Epithelial cell of proximal tubule (primary cell): ENCODE data around the gene MYCBP2. TPM values are rescaled to one million over a fixed set of nuclear protein-coding genes. Genes with fewer than 3 reads are reported as not detected.
A peak's percentile ranks its signal among the peaks of the same experiment; 100 is the strongest.

Source experiments
- DNase-seq: peaks from one replicate; pipeline ENCODE4 v3.0.0-alpha.2; 2011; ENCODE audit warnings: low read depth
- H3K4me3 ChIP-seq: 2 replicates; pipeline ENCODE4 v1.5.1; 2011; ENCODE audit warnings: low read depth, mild to moderate bottlenecking, low read length
- CTCF ChIP-seq: conservative IDR thresholded peaks from 2 replicates; pipeline ENCODE4 v1.5.1; 2012; ENCODE audit warnings: low read depth, mild to moderate bottlenecking, low read length
- total RNA-seq: library from RNA; depleted of rRNA; stranded (reverse); fragments of >200 nt; gene quantifications from 2 replicates; pipeline ENCODE4 v1.2.3, GENCODE V29; 2015

MYCBP2 gene
- total RNA-seq, 1 donor from 2014 or later, result 32.3 TPM

- TF ChIP-seq CTCF, result no peak
- DNase-seq, result no peak
- H3K4me3 ChIP-seq, result peak overlapping the region; percentile 75
Observed at GRCh38 chr13:77026255-77026860, 300.5 kb downstream of the MYCBP2 start.

- DNase-seq, result no peak
- no peak overlapping the region for H3K4me3 ChIP-seq
- TF ChIP-seq CTCF, result no peak
Observed at GRCh38 chr13:77022341-77022740, 304.6 kb downstream of the MYCBP2 start.

GRCh38 chr13:77019756-77020155 is 307.1 kb downstream of the MYCBP2 start:
- TF ChIP-seq CTCF, result no peak
- no peak overlapping the region for H3K4me3 ChIP-seq
- no peak for DNase-seq

DNA sequence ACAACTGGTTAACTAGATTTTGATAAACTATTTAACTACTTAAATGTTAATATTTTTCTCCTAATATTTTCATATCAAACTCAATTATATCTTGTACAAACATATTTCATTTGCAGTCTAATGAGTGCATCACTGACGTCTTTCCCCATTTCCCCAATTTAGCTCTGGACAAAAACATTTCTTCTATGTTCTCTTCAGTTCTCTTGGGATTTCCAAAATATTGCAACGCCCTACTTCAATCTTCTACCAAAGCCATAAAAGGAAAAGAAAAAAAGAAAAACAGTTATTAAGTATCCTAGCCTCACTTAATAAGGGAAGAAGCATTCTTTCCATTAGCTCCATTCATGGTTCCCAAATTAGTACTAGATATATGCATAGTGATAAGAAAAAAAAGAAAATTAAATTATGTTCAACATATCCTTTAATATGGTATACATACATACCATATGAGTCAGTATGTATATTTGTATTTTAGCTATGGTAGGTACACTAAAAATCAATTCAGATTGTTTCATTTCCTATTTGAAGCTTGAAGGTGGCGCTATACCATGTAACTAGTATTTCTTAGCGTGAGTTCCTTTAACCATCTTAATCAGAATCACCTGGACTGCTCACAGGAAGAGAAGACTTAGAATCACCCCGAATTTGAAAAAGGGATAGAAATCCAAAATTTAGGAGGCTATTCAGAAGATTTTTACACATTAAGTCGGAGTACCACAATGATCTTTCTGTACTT is 309.8 kb downstream of the MYCBP2 start:
- no peak for DNase-seq
- TF ChIP-seq CTCF, result no peak
- H3K4me3 ChIP-seq, result no peak overlapping the region

- no peak for TF ChIP-seq CTCF
- H3K4me3 ChIP-seq, result no peak overlapping the region
- no peak for DNase-seq
Observed at GRCh38 chr13:77016251-77016812, 310.6 kb downstream of the MYCBP2 start.

DNA sequence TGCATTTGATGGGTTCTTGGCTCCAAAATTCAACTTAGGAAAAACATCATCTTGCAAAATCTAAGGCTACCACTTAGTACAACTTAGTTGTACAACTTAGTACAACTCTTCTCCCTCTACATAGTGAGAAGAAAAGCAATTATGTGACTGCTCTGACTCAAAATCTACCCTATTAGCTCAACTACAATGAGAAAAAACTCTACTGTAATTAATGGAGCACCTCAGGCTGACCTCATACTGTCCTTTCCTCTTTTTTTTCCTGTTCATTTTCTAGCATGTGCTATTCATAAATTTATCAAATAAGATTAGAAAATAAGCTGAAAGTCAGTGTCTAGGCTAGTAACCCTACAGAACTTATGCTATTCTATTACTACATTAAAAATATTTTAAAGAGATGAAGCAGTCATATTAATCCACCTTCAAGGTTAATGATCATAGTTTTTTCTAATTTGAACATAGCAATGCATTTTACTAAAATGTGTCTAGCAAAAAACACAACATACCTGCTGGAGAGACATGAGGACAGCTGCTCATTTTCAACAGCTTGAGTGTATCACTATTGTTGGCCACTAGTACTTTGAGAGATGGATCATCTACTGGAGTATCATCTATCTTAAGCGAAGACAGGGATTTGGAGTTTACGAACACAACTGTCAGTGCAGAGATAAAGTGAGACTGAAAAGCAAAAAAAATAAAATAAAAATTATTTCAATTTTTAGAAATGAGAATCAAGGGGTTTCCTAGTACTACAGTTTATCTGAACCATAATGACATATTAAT is 311.8 kb downstream of the MYCBP2 start:
- DNase-seq, result no peak
- H3K4me3 ChIP-seq, result no peak overlapping the region
- no peak for TF ChIP-seq CTCF
